Activated T-cell treated with anti-CD3 and anti-CD28 coated beads for 4 hours (primary cell): ENCODE measurements around the gene FNDC3B.
A peak's percentile ranks its signal among the peaks of the same experiment; 100 is the strongest.
"Not testable (repeated sequence)": the region's sequence is repeated elsewhere in the genome, so short reads cannot be mapped to it uniquely, and the experiment has no call there.

ENCODE experiments used
- DNase-seq: peaks from one replicate; pipeline ENCODE4 v3.0.0-alpha.2; 2020

The FNDC3B gene

GRCh38 chr3:172034786-172035685 is 4.3 kb upstream of the FNDC3B start:
- peak; percentile 10 for DNase-seq

- no peak for DNase-seq
Observed at GRCh38 chr3:172036541-172037215, 2.7 kb upstream of the FNDC3B start.

- no peak for DNase-seq
Observed at GRCh38 chr3:172038798-172039435, 461 bp upstream of the FNDC3B start.

DNA sequence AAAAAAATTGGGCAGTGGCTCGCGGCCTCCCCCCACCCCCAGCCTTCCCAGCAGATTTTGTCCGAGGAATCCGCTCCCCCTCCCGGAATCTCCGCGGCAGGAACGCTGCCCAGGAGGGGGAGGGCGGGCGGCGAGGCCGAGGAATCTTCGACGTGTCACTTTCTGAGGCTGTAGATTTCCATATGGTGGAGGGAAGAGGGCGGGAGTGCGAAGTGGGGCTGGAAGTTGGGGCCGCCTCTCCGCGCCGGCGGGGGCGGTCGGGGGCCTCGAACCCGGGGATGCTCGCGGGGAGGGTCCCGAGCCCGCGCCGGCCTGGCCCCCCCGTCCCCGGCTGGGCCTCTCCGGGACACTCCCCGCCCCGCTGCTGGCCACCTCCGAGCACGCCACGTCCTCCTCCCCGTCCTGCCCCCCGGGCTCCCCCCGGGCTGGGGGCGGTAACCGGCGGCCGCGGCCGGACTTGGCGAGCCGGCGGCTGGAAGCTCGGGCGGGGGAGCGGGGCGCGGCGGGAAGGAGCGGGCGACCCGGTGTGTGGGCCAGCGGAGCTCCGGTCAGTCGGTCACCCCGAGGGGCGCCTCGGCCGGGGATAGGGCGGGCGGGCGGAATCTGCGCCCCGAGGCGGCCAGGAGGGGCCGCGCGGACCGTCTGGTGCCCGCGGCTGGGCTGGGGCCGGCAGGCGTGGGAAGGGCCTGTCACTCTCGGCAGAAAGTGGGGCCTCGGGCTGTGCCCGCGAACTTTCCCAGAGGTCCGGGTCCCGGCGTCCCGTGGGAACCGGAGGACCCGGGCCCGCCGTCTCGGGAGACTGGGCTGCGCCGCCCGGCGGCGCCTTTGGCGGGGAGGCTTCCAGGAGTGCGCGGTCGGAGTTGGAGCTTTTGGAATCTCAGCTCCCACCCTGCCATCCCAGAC is 951 bp downstream of the FNDC3B start:
- peak; percentile 15 for DNase-seq

GRCh38 chr3:172040981-172041963 is 1.9 kb downstream of the FNDC3B start:
- DNase-seq = no peak

GRCh38 chr3:172042136-172042662 is 2.8 kb downstream of the FNDC3B start:
- no peak for DNase-seq

GRCh38 chr3:172042663-172043179 is 3.3 kb downstream of the FNDC3B start:
- DNase-seq = not testable (repeated sequence)

- DNase-seq = no peak
Observed at GRCh38 chr3:172043233-172043632, 3.9 kb downstream of the FNDC3B start.

- DNase-seq = no peak
Observed at GRCh38 chr3:172043766-172044165, 4.4 kb downstream of the FNDC3B start.

- no peak for DNase-seq
Observed at GRCh38 chr3:172044833-172045585, 5.6 kb downstream of the FNDC3B start.

DNA sequence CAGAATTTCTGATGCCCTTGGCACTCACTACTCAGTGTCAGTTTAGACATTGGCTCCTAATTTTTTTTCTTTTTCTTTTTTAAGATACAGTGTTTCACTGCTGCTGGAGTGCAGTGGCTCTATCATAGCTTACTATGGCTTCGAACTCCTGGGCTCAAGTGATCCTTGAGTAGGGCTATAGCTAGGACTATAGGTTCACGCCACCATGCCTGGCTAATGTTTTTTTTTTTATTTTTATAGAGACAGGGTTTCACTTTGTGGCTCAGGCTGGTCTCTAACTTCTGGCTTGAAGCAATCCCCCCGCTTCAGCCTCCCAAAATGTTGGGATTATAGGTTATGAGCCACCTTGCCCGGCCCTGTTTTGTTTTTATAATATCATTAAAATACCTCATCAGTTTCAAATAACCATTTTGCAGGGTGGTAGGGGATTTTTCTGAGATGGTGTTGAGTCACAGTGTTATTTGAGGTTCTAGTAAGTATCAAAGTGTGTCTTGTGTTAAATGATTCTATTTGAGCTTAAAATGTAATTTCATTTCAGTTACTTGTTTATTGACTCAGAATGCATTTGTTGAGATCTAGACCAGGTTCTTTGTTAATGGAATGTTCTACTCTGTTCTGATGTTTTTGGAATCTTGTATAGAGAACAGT is 7.0 kb downstream of the FNDC3B start:
- no peak for DNase-seq

- no peak for DNase-seq
Observed at GRCh38 chr3:172047567-172048115, 8.3 kb downstream of the FNDC3B start.

DNA sequence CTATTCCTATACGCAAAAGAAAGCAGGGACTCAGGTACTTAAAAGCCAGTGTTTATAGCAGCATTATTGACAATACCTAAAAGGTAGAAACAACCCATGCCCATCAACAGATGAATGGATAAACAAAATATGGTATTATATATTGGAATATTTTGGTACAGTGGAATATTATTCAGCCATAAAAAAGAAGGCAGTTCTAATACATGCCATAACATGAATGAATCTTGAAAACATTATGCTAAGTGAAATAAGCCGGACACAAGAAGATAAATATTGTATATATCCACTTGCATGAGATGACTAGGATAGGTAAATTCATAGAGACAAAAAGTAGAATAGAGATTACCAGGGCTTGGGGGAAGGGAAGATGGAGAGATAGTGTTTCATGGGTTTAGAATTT is 9.2 kb downstream of the FNDC3B start:
- DNase-seq = no peak

DNA sequence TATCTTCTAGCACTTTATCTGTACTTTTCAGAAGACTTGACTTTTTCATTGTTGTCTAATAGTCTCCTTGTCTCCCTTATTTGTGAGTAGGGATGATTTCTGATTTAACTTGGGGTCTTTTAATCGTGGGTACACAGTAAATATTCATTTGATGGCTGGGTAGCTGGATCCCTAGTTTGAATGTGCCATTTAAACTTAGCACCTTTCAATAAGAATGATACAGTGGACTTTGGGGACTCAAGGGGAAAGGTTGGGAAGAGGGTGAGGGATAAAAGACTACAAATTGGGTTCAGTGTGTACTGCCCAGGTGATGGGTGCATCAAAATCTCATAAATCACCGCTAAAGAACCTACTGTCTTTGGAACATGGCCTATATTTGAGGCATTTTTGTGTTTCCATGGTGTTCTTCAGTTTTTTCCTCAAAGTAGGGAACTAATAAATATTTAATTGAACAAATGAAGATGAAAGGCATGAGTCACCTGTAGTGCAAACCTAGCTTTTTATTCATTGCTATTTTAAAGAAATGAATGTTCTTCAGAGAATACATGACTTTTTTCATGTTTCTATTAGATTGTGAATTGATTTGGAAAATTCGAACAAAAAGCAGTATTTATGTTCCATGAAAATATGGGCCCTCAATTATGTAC is 12.1 kb downstream of the FNDC3B start:
- DNase-seq = no peak

- DNase-seq = no peak
Observed at GRCh38 chr3:172051957-172052354, 12.6 kb downstream of the FNDC3B start.

- no peak for DNase-seq
Observed at GRCh38 chr3:172052405-172052804, 13.0 kb downstream of the FNDC3B start.

DNA sequence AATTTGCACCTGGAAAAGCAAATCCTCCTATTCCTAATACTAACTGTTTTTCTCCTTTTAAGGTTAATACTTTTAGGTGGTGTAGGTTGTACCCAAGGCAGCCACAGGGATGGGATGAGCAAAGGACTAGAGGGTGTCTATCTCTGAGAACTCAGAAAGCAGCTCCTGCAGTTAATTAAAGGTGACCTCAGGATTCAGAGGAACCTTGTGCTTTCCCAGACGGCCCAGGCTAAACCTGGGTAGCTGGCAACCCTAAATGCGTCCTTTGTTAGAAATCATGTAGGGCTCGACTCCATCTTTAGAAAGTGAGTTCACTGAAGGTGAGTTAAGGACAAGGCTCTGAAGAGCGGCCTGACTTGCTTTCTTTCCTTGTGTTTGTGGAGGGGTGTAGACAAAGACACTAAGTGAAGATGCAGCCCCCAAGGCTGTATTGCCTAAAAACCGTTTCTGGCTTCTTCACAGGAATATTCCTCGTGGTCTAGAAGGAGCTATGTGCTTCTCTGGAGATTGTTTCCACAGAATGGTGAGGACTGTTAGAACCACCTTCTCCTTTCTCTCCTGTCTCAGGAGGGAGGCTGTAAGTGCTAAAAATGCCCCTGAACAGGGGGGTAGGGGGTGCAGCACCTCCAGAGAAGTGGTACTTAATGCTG is 14.9 kb downstream of the FNDC3B start:
- no peak for DNase-seq

GRCh38 chr3:172056416-172056815 is 17.0 kb downstream of the FNDC3B start:
- no peak for DNase-seq
